Stomach (tissue), 4 donors: ENCODE measurements around the gene CERS6.

Source experiments
- POLR2AphosphoS5 ChIP-seq, 3 donors: sonication (generic); formaldehyde crosslinking; IDR thresholded peaks; one replicate each; pipeline ENCODE4 v1.6.1; 2016; ENCODE audit warnings: antibody characterized with exemption in 3 of 3
- TF ChIP-seq, protein P1 (sequence below), 7 experiments: fragments of 450-650 bp in 4 of 7; fragments of 200-600 bp in 3 of 7; sonication (generic) in 3 of 7; IDR thresholded peaks; one replicate each; pipeline ENCODE4 v1.5.1; 2016 to 2019; ENCODE audit warnings: antibody characterized with exemption in 7 of 7, control low read depth in 2 of 7, mild to moderate bottlenecking in 1 of 7

DNA sequence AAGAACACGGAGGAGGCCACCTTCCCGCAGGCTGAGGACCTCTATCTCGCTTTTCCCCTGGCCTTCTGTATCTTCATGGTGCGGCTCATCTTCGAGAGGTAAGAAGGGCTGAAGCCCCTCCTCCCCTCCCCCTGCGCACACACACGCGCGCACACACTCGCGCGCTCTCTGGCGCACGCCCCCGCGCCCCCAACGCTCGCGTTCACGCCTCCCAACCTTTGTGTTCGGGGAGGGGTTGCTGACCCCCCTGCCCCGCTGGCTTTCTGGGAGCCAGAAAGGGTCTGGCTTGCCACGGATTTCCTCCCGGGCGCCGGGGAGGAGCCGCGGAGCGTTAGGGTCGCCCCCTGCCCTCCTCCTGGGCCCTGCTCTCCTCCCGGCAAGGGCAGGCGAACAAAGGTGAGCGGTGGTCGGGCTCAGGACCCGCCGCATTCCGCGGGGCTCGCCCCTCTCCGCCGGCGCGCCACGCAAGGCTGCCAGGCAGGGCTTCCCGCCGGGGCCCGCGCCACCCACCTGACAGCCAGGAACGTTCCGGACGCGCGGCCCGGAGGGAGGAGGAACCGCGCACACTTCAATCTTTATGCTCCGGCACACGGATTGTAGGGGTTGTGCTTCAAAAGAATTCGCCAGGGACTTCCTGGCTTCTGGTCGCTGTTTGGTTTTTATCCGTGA lies 583 bp downstream of the CERS6 start:
- TF ChIP-seq, protein P1, sequence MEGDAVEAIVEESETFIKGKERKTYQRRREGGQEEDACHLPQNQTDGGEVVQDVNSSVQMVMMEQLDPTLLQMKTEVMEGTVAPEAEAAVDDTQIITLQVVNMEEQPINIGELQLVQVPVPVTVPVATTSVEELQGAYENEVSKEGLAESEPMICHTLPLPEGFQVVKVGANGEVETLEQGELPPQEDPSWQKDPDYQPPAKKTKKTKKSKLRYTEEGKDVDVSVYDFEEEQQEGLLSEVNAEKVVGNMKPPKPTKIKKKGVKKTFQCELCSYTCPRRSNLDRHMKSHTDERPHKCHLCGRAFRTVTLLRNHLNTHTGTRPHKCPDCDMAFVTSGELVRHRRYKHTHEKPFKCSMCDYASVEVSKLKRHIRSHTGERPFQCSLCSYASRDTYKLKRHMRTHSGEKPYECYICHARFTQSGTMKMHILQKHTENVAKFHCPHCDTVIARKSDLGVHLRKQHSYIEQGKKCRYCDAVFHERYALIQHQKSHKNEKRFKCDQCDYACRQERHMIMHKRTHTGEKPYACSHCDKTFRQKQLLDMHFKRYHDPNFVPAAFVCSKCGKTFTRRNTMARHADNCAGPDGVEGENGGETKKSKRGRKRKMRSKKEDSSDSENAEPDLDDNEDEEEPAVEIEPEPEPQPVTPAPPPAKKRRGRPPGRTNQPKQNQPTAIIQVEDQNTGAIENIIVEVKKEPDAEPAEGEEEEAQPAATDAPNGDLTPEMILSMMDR (IDR thresholded peaks at IDR 0.05), result no peak
- TF ChIP-seq POLR2AphosphoS5 (IDR thresholded peaks at IDR 0.05), result no peak
